ENCODE data around the gene NKX1-1.

The NKX1-1 gene

DNA sequence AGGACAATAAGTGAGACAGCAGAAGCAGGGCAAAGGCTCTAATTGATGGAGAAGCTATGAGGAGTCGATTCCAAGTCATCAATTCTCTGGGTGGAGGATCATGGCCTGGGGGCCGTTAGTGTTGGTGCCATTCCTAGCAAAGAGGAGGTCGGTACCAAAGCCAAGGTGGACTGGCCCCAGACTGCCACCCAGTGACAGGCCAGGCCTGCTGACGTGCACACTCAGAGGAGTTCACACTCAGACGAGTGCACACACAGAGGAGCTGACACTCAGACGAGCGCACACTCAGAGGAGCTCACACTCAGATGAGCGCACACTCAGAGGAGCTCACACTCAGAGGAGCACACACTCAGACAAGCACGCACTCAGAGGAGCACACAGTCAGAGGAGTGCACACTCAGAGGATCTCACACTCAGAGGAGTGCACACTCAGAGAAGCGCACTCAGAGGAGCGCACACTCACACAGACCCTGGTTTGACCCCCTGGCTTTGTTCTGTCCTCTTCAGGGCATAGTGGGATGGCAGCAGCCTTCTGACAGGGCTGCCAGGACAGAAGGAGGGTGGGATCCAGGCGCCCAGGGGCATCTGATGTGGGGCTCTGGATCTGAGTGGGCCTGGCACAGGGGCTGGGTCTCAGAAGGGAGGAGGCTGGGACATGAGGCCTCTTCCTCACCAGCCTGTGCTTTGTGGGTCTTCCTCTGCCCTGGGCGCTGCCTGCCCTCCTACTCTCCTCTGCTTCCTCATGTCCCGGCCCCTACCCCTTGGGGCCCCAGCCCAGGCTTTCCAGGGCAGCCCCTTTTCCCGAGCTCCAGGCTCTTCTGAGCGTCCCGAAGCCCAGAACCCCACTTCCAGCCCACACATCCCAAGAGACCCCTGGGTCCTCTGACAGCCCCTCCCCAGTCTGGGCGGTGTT, 41.7 kb upstream of the NKX1-1 start:
- TF ChIP-seq POLR2AphosphoS5 (IDR thresholded peaks at IDR 0.05; ENCODE audit: low read depth, low read length), result no peak
- TF ChIP-seq, protein P1, sequence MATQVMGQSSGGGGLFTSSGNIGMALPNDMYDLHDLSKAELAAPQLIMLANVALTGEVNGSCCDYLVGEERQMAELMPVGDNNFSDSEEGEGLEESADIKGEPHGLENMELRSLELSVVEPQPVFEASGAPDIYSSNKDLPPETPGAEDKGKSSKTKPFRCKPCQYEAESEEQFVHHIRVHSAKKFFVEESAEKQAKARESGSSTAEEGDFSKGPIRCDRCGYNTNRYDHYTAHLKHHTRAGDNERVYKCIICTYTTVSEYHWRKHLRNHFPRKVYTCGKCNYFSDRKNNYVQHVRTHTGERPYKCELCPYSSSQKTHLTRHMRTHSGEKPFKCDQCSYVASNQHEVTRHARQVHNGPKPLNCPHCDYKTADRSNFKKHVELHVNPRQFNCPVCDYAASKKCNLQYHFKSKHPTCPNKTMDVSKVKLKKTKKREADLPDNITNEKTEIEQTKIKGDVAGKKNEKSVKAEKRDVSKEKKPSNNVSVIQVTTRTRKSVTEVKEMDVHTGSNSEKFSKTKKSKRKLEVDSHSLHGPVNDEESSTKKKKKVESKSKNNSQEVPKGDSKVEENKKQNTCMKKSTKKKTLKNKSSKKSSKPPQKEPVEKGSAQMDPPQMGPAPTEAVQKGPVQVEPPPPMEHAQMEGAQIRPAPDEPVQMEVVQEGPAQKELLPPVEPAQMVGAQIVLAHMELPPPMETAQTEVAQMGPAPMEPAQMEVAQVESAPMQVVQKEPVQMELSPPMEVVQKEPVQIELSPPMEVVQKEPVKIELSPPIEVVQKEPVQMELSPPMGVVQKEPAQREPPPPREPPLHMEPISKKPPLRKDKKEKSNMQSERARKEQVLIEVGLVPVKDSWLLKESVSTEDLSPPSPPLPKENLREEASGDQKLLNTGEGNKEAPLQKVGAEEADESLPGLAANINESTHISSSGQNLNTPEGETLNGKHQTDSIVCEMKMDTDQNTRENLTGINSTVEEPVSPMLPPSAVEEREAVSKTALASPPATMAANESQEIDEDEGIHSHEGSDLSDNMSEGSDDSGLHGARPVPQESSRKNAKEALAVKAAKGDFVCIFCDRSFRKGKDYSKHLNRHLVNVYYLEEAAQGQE (IDR thresholded peaks at IDR 0.05; ENCODE audit: insufficient read depth in 1 of 2, low read depth in 2 of 2, low read length in 2 of 2), result no peak
- TF ChIP-seq FOXP2 (optimal IDR thresholded peaks at IDR 0.05; ENCODE audit: borderline replicate concordance, extremely low read depth, extremely low read length, insufficient read depth), result no peak
- no peak for TF ChIP-seq SIN3A (IDR thresholded peaks at IDR 0.05; ENCODE audit: borderline replicate concordance, insufficient read depth, low read length)
- TF ChIP-seq TAF1 (IDR thresholded peaks at IDR 0.05; ENCODE audit: borderline replicate concordance, insufficient read depth, low read length), result no peak

GRCh38 chr4:1446502-1447386, 40.5 kb upstream of the NKX1-1 start:
- TF ChIP-seq FOXP2 (optimal IDR thresholded peaks at IDR 0.05; ENCODE audit: borderline replicate concordance, extremely low read depth, extremely low read length, insufficient read depth) (no peak), TAF1 (IDR thresholded peaks at IDR 0.05; ENCODE audit: borderline replicate concordance, insufficient read depth, low read length) (no peak), POLR2AphosphoS5 (IDR thresholded peaks at IDR 0.05; ENCODE audit: low read depth, low read length) (no peak), SIN3A (IDR thresholded peaks at IDR 0.05; ENCODE audit: borderline replicate concordance, insufficient read depth, low read length) (no peak)
- TF ChIP-seq, protein P1 (IDR thresholded peaks at IDR 0.05; ENCODE audit: insufficient read depth in 1 of 2, low read depth in 2 of 2, low read length in 2 of 2), result no peak

GRCh38 chr4:1445716-1446445, 39.6 kb upstream of the NKX1-1 start:
- no peak for TF ChIP-seq SIN3A (IDR thresholded peaks at IDR 0.05; ENCODE audit: borderline replicate concordance, insufficient read depth, low read length)
- TF ChIP-seq POLR2AphosphoS5 (IDR thresholded peaks at IDR 0.05; ENCODE audit: low read depth, low read length), result no peak
- TF ChIP-seq, protein P1 (IDR thresholded peaks at IDR 0.05; ENCODE audit: insufficient read depth in 1 of 2, low read depth in 2 of 2, low read length in 2 of 2), result no peak
- no peak for TF ChIP-seq TAF1 (IDR thresholded peaks at IDR 0.05; ENCODE audit: borderline replicate concordance, insufficient read depth, low read length)
- TF ChIP-seq FOXP2 (optimal IDR thresholded peaks at IDR 0.05; ENCODE audit: borderline replicate concordance, extremely low read depth, extremely low read length, insufficient read depth), result no peak

GRCh38 chr4:1427010-1427409, 20.8 kb upstream of the NKX1-1 start:
- no peak for TF ChIP-seq SIN3A (IDR thresholded peaks at IDR 0.05; ENCODE audit: borderline replicate concordance, insufficient read depth, low read length)
- TF ChIP-seq TAF1 (IDR thresholded peaks at IDR 0.05; ENCODE audit: borderline replicate concordance, insufficient read depth, low read length), result no peak
- no peak for TF ChIP-seq FOXP2 (optimal IDR thresholded peaks at IDR 0.05; ENCODE audit: borderline replicate concordance, extremely low read depth, extremely low read length, insufficient read depth)
- no peak for TF ChIP-seq POLR2AphosphoS5 (IDR thresholded peaks at IDR 0.05; ENCODE audit: low read depth, low read length)
- TF ChIP-seq, protein P1 (IDR thresholded peaks at IDR 0.05; ENCODE audit: insufficient read depth in 1 of 2, low read depth in 2 of 2, low read length in 2 of 2), result no peak
